ENCODE data around the gene FNDC3B.

Gene FNDC3B

DNA sequence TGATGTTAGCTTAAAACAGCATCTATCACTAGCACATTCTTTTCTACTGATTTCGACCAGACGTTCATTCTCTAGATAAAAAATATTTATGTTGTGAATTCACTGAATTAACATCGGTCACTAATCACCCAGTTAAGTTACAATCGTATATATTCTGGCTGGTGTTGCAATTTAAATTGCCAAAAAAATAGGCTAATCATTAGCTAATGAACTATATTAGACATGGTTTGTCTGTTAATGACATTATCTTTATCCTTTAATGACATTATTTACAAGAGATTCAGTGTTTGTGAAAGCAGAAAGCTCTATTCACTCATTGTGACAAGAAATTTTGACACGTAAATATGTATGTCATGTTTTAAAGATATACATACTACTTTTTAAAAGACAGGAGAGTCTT, 402.2 kb downstream of the FNDC3B start:
- no peak for DNase-seq

GRCh38 chr3:172442606-172443005, 403.2 kb downstream of the FNDC3B start:
- no peak for DNase-seq

DNA sequence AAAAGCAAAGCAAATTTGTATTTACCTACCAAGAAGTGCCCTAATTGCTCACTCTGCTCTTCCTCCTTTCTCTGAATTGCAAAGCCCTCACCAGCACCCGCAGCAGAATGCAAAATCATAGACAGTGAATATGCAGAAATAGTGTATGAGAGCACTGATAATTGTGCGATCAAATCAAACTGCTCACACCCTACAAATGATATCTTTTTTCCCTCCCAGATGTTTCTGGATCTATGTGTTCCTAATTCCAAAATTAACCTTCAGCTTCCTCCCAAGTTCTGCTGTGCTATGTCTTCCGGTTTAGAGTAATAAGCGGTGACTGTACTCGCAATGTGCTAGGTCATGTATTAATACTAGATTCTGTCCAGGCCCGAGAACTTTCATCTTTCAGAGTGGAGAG, 405.4 kb downstream of the FNDC3B start:
- peak; percentile 24 for DNase-seq

DNA sequence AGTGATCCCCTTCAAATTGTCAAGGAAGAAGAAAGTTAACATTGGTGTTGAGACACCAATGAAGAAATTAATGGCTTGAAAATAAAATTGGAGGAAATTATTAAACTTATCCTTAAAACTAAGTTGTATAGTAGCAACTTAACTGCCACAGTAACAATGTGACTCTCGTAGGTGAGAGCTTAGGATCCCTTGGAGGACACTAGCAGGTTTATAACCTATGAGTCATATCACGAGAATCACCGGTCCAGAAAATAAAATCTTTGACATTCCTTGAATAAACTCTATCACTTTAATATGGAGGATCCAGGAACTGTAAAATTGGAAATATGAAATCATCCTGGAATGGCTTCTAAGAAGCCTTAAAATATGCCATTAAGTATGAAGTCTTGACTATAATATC, 406.8 kb downstream of the FNDC3B start:
- DNase-seq = no peak

DNA sequence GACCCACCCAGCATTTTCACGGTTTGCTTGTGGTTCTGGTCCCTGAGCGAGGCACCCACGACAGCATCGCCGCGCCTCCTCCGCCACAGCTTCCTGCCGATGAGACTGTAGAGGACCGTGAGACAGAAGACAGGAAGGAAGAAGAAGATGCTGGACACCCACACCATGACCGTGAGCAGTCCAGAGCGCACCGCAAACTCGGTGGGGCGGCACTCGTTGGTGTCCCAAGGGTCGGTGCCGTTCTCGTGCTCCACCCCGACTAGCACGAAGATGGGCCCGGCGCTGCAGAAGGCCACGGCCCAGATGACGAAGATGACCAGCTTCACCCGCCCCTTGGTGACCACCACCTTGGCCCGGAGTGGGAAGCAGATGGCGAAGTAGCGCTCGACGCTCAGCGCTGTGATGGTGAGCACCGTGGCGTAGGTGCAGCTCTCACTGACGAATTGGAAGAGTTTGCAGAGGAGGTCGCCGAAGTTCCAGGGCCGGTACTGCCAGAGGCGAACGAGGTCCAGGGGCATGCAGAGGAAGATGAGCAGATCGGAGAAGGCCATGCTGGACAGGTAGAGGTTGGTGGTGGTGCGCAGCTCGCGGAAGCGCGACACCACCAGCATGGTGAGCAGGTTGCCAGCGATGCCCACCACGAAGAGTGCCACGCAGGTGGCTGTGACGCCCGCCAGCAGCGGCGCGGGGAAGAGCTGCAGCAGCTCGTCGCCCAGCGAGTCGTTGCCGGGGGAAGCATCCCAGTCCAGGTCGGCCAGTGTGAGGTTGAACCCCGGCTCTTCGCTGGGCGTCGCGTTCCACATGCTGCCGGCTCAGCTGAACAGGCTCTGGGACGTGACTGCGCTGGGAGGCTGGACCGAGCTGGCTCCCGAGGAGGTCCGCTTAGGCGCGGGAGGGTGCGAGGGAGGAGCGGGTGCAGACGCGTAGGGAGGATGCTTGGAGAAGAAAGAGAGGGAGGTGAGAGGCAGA, 408.5 kb downstream of the FNDC3B start, which contains the start of gene GHSR:
TSS of gene GHSR (minus strand) at position 846 of the 969 bp plus-strand sequence. CDS start at position 803, 43 bp downstream.
- DNase-seq = no peak

DNA sequence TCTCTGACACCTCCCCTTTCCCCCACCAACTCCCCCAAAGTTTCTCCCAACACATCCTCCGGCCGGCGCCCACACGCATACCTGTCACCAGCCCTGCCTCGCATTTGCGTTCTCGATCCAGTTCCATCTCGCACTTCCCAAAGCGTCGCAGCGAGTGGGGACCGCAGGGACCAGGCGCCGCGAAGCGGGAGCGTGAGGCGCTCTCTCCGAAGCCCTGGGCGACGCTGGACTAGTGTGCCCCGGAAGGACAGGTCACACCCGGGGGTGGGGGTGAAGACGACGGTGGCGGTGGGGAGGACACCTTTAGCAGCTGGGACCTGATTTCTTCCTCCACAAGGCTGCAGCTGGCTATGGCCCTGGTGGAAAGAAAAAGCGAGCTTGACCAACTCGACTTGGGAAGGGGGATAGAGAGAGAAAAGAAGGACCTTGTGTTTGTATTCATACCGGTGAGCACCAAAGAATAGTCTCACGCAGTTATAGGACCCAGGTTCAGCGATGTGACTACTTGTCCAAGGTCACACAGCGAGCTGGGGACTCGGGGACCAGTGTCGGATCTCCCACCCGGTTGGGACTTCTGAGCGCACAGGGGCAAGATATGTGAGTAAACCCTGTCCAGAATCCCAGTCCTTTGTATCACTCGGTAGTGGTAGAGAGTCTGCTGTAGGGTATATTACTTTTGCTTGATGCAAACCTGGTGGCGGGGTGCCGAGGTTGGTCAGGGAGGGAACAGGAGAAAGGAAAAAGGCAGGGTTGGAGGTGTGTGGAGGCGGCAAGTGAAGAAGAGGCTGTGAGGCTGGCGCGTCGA, 409.5 kb downstream of the FNDC3B start:
- DNase-seq = no peak

DNA sequence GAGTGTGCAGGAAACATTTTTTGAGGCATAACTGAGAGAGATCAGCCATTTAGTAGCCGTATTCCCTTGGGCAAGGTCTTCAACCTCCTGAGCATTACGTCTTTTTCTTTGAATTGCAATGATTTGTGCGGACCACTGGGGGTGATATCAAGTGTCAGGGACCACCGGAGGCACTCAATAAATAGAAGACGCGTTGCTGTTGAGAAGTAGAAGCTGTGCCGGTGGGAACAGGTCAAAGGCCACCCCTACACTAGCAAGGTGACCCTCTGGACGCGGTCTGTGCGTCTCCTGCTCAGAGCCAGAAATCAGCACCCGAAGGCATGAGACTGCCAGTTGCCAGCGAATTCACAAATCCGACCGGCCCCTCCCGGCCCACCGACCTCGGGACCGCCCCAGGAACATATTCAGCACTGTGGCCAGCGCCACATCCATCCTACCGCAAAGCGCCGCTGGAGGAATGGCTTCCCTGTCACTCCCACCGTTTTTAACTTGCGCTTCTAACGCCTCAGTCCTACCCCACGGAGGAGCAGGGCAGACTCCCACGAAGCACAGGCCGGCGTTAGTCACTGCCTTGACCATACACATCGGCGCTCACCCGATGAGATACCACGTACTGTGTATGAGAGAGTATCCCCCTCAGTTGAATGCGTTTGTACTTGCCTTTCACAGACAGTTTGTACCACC, 410.2 kb downstream of the FNDC3B start:
- DNase-seq = peak; percentile 71

Data from hematopoietic multipotent progenitor cell treated with erythropoietin and hydrocortisone succinate and interleukin-3 and kit ligand, for 4 days (in vitro differentiated cells).